GM18873 (cell line): Measurements from ENCODE around the gene KCNK10.

ENCODE experiments used
- ATAC-seq: cut with Tn5 transposase; IDR thresholded peaks from one replicate; pipeline ENCODE4 v1.9.1; 2021; ENCODE audit warnings: mild to moderate bottlenecking, moderate library complexity, moderate number of reproducible peaks; ENCODE audit not compliant: unreplicated experiment, low FRiP score

Gene KCNK10

DNA sequence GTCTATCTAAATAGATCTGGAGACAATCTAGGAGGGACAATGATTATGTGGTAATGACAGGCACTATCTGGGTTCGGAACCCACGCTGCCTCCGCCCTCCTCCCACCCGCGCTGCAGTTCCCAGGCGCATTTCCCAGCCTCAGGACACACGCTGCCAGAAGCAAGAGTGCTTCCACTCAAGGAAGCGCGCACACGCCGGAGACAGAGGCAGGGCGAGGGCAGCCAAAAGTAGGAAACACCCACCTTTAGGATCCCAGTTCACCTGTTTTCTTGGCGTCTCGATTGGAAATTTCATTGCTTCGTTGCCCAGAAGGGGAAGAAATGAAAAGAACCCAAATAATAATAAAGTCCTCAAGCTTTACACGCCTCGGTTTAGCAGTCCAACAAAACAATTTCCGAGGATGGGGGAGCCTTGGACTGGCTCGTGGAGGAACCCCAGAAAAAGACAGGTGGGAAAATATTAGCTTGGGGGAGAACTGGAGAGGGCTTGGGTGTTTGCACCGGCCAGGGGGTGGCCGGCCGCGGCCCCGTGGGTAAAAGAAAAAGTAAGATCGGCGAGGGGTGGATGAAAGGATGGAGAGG, 474 bp downstream of the KCNK10 start:
- no peak for ATAC-seq

GRCh38 chr14:88321692-88322503, 1.2 kb downstream of the KCNK10 start:
- ATAC-seq, result no peak

- no peak for ATAC-seq
Measured at GRCh38 chr14:88318406-88318805, 4.7 kb downstream of the KCNK10 start.

DNA sequence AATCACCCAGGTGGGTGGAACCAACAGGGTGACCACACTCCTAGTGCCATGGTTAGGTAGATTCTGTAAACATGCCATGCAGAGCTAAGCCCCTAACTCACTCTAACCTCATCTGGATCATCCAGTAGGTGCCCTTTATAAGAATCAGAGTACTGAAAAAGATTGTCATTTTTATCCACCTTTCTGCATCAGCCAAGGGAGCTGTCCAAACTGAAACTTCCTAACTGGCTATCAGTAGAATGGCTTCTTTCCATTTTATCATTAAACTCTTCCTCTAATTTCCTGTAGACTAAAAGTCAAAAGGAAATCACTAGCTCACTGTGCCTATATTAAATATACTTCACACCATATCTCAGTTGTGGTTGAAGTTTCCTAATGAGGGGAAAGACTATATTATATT, 6.5 kb downstream of the KCNK10 start:
- ATAC-seq, result no peak

- no peak for ATAC-seq
Measured at GRCh38 chr14:88312257-88312656, 10.8 kb downstream of the KCNK10 start.

DNA sequence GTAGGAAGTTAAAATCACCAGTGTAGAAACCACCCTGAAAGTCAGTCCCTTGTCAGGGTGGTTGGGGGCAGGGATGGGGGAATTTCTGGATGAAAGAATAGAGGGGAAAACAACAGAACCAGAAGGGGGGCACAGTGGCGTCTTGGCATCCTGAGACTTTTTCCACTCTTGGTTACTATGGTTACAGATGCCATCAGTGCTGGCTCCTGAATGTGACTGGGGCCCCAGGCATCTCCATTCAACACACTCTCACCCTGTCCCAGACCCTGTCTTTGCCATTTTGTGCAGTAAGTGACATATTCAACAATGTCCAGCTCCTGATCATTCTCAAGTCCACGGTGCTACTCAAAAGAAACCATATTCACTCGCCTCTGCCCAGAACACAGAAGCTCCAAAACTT, 11.3 kb downstream of the KCNK10 start:
- ATAC-seq, result no peak

DNA sequence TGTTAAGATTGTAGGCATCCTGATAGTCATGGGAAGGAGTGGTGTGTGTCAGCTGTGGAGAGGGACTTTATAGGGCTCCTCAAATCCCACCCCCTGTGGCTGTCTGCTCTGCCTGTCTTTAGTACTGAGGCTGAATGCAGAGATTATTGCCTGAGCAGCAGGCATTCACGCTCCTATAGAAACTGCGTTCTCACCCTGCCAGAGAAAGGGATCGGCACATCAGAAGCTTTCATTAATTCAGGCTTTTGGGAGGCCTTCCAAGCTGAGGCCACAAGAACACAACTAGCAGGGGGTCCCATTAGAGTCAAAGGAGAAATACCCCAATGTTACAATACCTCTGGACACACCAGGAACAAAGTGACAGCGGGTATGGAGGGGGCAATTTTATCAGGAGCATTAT, 12.6 kb downstream of the KCNK10 start:
- no peak for ATAC-seq

DNA sequence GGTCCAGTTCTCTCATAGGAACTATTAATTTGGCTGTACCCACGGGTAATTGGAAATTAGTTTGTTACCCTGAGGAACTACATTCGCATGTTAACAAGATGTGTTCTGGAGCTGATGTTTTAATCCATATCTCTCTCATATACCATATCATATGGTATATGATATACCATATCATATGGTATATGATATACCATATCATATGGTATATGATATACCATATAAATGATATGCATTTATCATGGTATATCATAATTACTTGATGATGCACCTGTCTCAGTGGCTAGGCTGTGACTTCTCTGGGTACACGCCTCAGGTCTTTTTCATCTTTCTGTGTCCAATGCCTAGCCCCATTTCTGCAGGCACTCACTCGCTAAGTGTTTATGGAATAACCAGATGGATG, 13.0 kb downstream of the KCNK10 start:
- ATAC-seq, result no peak

DNA sequence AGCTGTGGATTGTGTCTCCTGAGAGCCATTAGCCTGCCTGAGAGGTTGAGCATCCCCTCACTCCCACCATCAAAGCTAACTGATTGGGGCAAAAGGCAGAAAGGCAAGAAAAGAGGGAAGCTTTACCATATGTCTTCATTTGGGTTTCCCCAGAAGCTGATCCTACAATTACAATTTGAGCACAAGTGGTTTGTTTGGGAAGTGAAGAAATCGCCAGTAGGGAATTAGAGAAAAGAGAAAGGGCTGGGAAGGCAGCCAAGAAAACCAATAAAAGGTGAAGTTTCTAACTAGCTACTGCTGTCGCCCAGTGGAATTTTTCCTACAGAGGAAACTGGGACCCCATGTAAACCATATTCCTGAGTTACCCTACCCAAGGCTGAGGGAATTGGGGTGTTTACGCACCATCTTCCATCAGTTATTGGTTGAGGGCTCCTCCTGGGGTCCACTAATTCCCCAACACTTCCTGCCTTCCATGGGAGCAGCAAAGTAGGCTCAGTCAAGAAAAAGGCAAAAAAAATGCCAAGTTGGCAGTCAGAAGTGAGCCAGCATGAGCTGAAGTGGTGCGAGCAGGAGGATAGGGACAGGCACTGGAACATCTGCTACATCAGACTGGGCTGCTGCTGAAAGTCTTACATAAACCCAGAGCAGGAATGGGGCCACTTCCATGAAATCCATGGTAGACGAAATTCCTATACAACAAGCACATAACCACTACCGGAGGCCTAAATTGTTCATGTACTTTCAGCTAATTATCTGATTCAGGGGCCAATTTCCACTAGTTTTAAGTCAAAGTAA, 17.3 kb downstream of the KCNK10 start:
- no peak for ATAC-seq

DNA sequence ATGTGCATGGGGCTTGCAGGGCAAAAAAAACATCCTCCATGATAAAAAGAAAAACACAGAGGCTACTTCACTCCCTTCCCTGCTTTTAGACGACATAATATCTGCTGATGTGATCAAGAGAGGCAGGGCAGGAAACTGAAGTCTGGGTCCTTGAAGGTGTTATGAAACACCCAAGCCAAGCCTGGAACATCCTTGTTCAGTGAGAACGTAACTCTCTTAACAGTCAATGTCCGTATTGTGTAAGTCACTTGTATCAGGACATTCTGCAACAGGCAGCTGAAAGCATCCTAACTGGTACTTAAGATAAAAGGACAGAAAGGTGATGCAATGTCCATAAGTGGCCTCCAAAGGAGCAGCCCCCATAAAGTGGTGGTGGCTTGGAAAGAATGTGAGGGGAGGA, 20.0 kb downstream of the KCNK10 start:
- ATAC-seq, result no peak

- no peak for ATAC-seq
Measured at GRCh38 chr14:88301381-88301780, 21.7 kb downstream of the KCNK10 start.

GRCh38 chr14:88300817-88301216, 22.3 kb downstream of the KCNK10 start:
- no peak for ATAC-seq

DNA sequence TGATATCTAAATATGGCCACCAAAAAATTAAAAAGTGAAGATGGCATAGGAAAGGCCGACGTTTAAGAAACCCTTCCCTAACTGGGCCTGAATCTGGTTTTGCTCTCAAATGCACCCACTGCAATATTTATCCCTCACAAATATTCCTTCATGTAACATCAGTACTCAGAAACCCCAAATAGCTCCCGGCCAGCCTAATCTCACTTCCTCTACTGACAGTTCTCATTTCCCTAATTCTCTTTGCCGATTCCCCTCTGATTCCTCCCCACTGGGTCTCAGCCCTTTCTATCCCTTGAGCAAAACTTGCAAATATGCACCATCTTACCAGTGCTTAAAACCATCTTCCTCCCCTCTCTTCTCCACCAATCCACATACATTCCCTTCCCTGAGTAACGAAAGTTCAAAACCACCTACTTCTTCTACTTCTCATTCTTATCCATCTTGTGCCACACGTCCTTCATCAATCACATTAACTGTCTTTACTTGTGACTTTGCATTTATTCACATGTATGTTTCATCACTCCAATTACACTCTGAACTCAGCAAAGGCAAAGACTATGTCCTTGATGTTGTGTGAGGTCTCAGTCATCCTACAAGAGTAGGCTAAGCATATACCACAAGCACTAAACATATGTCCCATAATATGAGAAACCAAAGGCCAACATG, 23.1 kb downstream of the KCNK10 start:
- ATAC-seq, result no peak

DNA sequence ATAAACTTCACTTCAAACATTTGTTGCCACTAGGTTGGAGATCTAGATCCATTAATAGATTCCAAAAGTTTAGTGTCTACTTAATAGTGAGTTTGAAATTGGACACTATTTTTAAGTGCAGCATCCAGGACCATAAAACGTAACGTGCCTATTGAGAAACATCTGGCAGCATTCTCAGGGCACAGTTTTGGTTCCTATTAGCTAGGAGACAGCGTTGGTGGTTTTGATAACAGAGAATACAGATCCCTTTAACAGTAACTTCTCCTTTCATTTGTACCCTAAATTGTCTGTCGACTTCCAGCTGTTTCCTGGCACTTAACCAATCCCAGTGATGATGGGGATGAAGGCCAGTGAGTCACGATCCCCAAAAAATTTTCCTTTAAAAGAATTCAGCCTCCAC, 25.8 kb downstream of the KCNK10 start:
- ATAC-seq, result no peak

DNA sequence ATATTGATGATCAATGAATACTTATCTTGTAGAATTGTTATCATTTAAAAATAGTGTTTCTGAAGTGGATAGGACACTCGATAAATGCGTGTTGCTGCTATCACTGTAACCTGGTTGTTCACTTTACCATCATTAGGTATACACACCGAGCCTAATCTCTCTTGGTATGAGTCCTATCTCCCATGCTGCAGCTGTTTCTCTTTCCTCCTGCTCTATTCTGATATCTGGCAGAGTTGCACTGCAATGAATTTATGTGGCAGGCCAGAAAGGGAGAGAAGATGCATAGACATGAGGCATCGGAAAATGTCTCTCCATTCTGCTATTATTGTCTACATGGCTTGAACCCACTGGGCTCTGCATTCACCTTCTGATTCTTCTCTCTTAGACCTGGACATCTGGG, 26.7 kb downstream of the KCNK10 start:
- no peak for ATAC-seq

DNA sequence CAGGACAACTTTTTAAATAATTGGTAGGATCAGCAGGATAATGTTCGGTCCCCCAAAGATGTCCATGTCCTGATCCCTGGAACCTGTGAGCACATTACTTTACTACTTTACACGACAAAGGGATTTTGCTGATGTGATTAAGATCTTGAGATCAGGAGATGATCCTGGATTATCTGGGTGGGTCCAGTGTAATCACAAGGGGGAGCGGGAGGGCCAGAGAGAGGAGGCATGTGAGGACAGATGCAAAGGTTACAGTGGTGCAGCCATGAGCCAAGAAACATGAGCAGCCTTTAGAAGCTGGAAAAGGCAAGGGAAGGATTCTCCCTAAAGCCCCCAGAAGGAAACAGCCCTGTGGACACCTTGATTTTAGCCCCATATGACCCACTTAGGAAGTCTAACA, 33.1 kb downstream of the KCNK10 start:
- ATAC-seq, result no peak

- ATAC-seq, result no peak
Measured at GRCh38 chr14:88289234-88289633, 33.8 kb downstream of the KCNK10 start.

- no peak for ATAC-seq
Measured at GRCh38 chr14:88286309-88286708, 36.8 kb downstream of the KCNK10 start.

DNA sequence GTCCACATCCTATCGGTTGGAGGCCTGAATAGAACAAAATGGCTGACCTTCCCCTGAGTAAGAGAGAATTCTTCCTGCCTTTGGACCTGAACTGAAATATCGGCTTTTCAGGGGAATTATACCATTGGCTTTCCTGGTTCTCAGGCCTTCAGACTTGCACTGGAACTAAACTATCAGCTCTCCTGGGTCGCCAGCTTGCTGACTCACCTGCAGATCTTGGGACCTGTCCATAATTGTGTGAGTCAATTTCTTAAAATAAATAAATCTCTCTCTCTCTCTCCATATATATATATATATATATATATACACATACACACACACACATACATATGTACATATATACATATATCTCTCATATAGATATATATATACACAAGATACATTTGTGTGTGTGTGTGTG, 41.6 kb downstream of the KCNK10 start:
- ATAC-seq, result no peak

- no peak for ATAC-seq
Measured at GRCh38 chr14:88276923-88277596, 46.0 kb downstream of the KCNK10 start.
